Measurements from ENCODE around the gene CALR3. TPM values are rescaled to one million over a fixed set of nuclear protein-coding genes. Genes with fewer than 3 reads are reported as not detected.

The CALR3 gene
- polyA plus RNA-seq, 4 donors: not detected

GRCh38 chr19:16537111-16537510 lies 41.1 kb upstream of the CALR3 start:
- no peaks in the 10 kb centered on the region for H3K9me3 ChIP-seq (ENCODE audit: control insufficient read depth in 2 of 2, insufficient read depth in 1 of 2, low read depth in 1 of 2, low read length in 1 of 2)
- no peak overlapping the region for H3K27ac ChIP-seq (ENCODE audit: low read depth in 1 of 3, low read length in 2 of 3)
- H3K4me1 ChIP-seq (ENCODE audit: control insufficient read depth in 3 of 3, insufficient read depth in 2 of 3, low read depth in 1 of 3, low read length in 2 of 3): peaks cover 0 to 9% (median 3%) of the 10 kb centered on the region in 3 donors
- no peaks in the 10 kb centered on the region for H3K27me3 ChIP-seq (ENCODE audit: control insufficient read depth in 3 of 3, insufficient read depth in 3 of 3, low read length in 3 of 3)
- no peak for FAIRE-seq
- no peak for DNase-seq
- peaks cover 9 to 82% (median 13%) of the 10 kb centered on the region in 3 donors for H3K36me3 ChIP-seq (ENCODE audit: control insufficient read depth in 3 of 3, insufficient read depth in 2 of 3, low read depth in 1 of 3, low read length in 3 of 3)
- H3K4me3 ChIP-seq (ENCODE audit: low read depth in 1 of 3, low read length in 3 of 3): no peak overlapping the region
- 93 to 94% (median 94%) methylated on average over 13 of the region's 13 CpGs for WGBS, 3 donors

GRCh38 chr19:16536130-16536529 lies 40.2 kb upstream of the CALR3 start:
- Histone ChIP-seq H3K9me3 (ENCODE audit: control insufficient read depth in 2 of 2, insufficient read depth in 1 of 2, low read depth in 1 of 2, low read length in 1 of 2) (no peaks in the 10 kb centered on the region), H3K4me1 (ENCODE audit: control insufficient read depth in 3 of 3, insufficient read depth in 2 of 3, low read depth in 1 of 3, low read length in 2 of 3) (peaks cover 0 to 8% (median 0%) of the 10 kb centered on the region in 3 donors), H3K4me3 (ENCODE audit: low read depth in 1 of 3, low read length in 3 of 3) (no peak overlapping the region), H3K27me3 (ENCODE audit: control insufficient read depth in 3 of 3, insufficient read depth in 3 of 3, low read length in 3 of 3) (no peaks in the 10 kb centered on the region), H3K36me3 (ENCODE audit: control insufficient read depth in 3 of 3, insufficient read depth in 2 of 3, low read depth in 1 of 3, low read length in 3 of 3) (peaks cover 14 to 92% (median 23%) of the 10 kb centered on the region in 3 donors), H3K27ac (ENCODE audit: low read depth in 1 of 3, low read length in 2 of 3) (no peak overlapping the region)
- FAIRE-seq: no peak
- 92 to 97% (median 92%) methylated on average over 9 of the region's 9 CpGs for WGBS, 3 donors
- DNase-seq: no peak

GRCh38 chr19:16535381-16535780 lies 39.4 kb upstream of the CALR3 start:
- Histone ChIP-seq H3K9me3 (ENCODE audit: control insufficient read depth in 2 of 2, insufficient read depth in 1 of 2, low read depth in 1 of 2, low read length in 1 of 2) (no peaks in the 10 kb centered on the region), H3K4me3 (ENCODE audit: low read depth in 1 of 3, low read length in 3 of 3) (no peak overlapping the region), H3K27me3 (ENCODE audit: control insufficient read depth in 3 of 3, insufficient read depth in 3 of 3, low read length in 3 of 3) (no peaks in the 10 kb centered on the region), H3K4me1 (ENCODE audit: control insufficient read depth in 3 of 3, insufficient read depth in 2 of 3, low read depth in 1 of 3, low read length in 2 of 3) (peaks cover 0 to 3% (median 0%) of the 10 kb centered on the region in 3 donors), H3K27ac (ENCODE audit: low read depth in 1 of 3, low read length in 2 of 3) (no peak overlapping the region), H3K36me3 (ENCODE audit: control insufficient read depth in 3 of 3, insufficient read depth in 2 of 3, low read depth in 1 of 3, low read length in 3 of 3) (peaks cover 19 to 93% (median 30%) of the 10 kb centered on the region in 3 donors)
- 93 to 96% (median 94%) methylated on average over 16 to 18 of the region's 18 CpGs for WGBS, 3 donors
- no peak for FAIRE-seq
- no peak for DNase-seq

GRCh38 chr19:16532440-16533234 lies 36.7 kb upstream of the CALR3 start:
- DNase-seq (no peak), FAIRE-seq (no peak)
- no peak overlapping the region for H3K4me3 ChIP-seq (ENCODE audit: low read depth in 1 of 3, low read length in 3 of 3)
- H3K4me1 ChIP-seq (ENCODE audit: control insufficient read depth in 3 of 3, insufficient read depth in 2 of 3, low read depth in 1 of 3, low read length in 2 of 3): no peaks in the 10 kb centered on the region
- WGBS, 3 donors: 92 to 96% (median 95%) methylated on average over 43 to 47 of the region's 47 CpGs
- H3K27ac ChIP-seq (ENCODE audit: low read depth in 1 of 3, low read length in 2 of 3): no peak overlapping the region
- H3K27me3 ChIP-seq (ENCODE audit: control insufficient read depth in 3 of 3, insufficient read depth in 3 of 3, low read length in 3 of 3): no peaks in the 10 kb centered on the region
- H3K36me3 ChIP-seq (ENCODE audit: control insufficient read depth in 3 of 3, insufficient read depth in 2 of 3, low read depth in 1 of 3, low read length in 3 of 3): peaks cover 27 to 97% (median 39%) of the 10 kb centered on the region in 3 donors
- H3K9me3 ChIP-seq (ENCODE audit: control insufficient read depth in 2 of 2, insufficient read depth in 1 of 2, low read depth in 1 of 2, low read length in 1 of 2): no peaks in the 10 kb centered on the region

- H3K36me3 ChIP-seq (ENCODE audit: control insufficient read depth in 3 of 3, insufficient read depth in 2 of 3, low read depth in 1 of 3, low read length in 3 of 3): peaks cover 23 to 98% (median 44%) of the 10 kb centered on the region in 3 donors
- no peak overlapping the region for H3K27ac ChIP-seq (ENCODE audit: low read depth in 1 of 3, low read length in 2 of 3)
- H3K4me3 ChIP-seq (ENCODE audit: low read depth in 1 of 3, low read length in 3 of 3): no peak overlapping the region
- no peaks in the 10 kb centered on the region for H3K27me3 ChIP-seq (ENCODE audit: control insufficient read depth in 3 of 3, insufficient read depth in 3 of 3, low read length in 3 of 3)
- no peaks in the 10 kb centered on the region for H3K9me3 ChIP-seq (ENCODE audit: control insufficient read depth in 2 of 2, insufficient read depth in 1 of 2, low read depth in 1 of 2, low read length in 1 of 2)
- no peaks in the 10 kb centered on the region for H3K4me1 ChIP-seq (ENCODE audit: control insufficient read depth in 3 of 3, insufficient read depth in 2 of 3, low read depth in 1 of 3, low read length in 2 of 3)
- no peak for FAIRE-seq
- no peak for DNase-seq
- 97 to 99% (median 98%) methylated on average over 10 to 12 of the region's 12 CpGs for WGBS, 3 donors
These were observed 35.4 kb upstream of the CALR3 start for GRCh38 chr19:16531380-16531669.

- FAIRE-seq (no peak), DNase-seq (no peak)
- no peaks in the 10 kb centered on the region for H3K9me3 ChIP-seq (ENCODE audit: control insufficient read depth in 2 of 2, insufficient read depth in 1 of 2, low read depth in 1 of 2, low read length in 1 of 2)
- peaks cover 24 to 98% (median 43%) of the 10 kb centered on the region in 3 donors for H3K36me3 ChIP-seq (ENCODE audit: control insufficient read depth in 3 of 3, insufficient read depth in 2 of 3, low read depth in 1 of 3, low read length in 3 of 3)
- 93 to 95% (median 94%) methylated on average over 38 to 43 of the region's 43 CpGs for WGBS, 3 donors
- H3K4me1 ChIP-seq (ENCODE audit: control insufficient read depth in 3 of 3, insufficient read depth in 2 of 3, low read depth in 1 of 3, low read length in 2 of 3): no peaks in the 10 kb centered on the region
- H3K27ac ChIP-seq (ENCODE audit: low read depth in 1 of 3, low read length in 2 of 3): no peak overlapping the region
- no peaks in the 10 kb centered on the region for H3K27me3 ChIP-seq (ENCODE audit: control insufficient read depth in 3 of 3, insufficient read depth in 3 of 3, low read length in 3 of 3)
- no peak overlapping the region for H3K4me3 ChIP-seq (ENCODE audit: low read depth in 1 of 3, low read length in 3 of 3)
These were observed 34.8 kb upstream of the CALR3 start for GRCh38 chr19:16530540-16531379.

GRCh38 chr19:16529466-16530144 lies 33.6 kb upstream of the CALR3 start:
- no peaks in the 10 kb centered on the region for H3K4me1 ChIP-seq (ENCODE audit: control insufficient read depth in 3 of 3, insufficient read depth in 2 of 3, low read depth in 1 of 3, low read length in 2 of 3)
- H3K9me3 ChIP-seq (ENCODE audit: control insufficient read depth in 2 of 2, insufficient read depth in 1 of 2, low read depth in 1 of 2, low read length in 1 of 2): no peaks in the 10 kb centered on the region
- H3K36me3 ChIP-seq (ENCODE audit: control insufficient read depth in 3 of 3, insufficient read depth in 2 of 3, low read depth in 1 of 3, low read length in 3 of 3): peaks cover 35 to 98% (median 44%) of the 10 kb centered on the region in 3 donors
- FAIRE-seq (no peak), DNase-seq (no peak)
- WGBS, 3 donors: 90% methylated on average over 25 of the region's 25 CpGs
- H3K27ac ChIP-seq (ENCODE audit: low read depth in 1 of 3, low read length in 2 of 3): no peak overlapping the region
- no peak overlapping the region for H3K4me3 ChIP-seq (ENCODE audit: low read depth in 1 of 3, low read length in 3 of 3)
- H3K27me3 ChIP-seq (ENCODE audit: control insufficient read depth in 3 of 3, insufficient read depth in 3 of 3, low read length in 3 of 3): no peaks in the 10 kb centered on the region

- FAIRE-seq: no peak
- Histone ChIP-seq H3K27me3 (ENCODE audit: control insufficient read depth in 3 of 3, insufficient read depth in 3 of 3, low read length in 3 of 3) (no peaks in the 10 kb centered on the region), H3K4me1 (ENCODE audit: control insufficient read depth in 3 of 3, insufficient read depth in 2 of 3, low read depth in 1 of 3, low read length in 2 of 3) (no peaks in the 10 kb centered on the region), H3K27ac (ENCODE audit: low read depth in 1 of 3, low read length in 2 of 3) (no peak overlapping the region), H3K9me3 (ENCODE audit: control insufficient read depth in 2 of 2, insufficient read depth in 1 of 2, low read depth in 1 of 2, low read length in 1 of 2) (no peaks in the 10 kb centered on the region), H3K4me3 (ENCODE audit: low read depth in 1 of 3, low read length in 3 of 3) (no peak overlapping the region), H3K36me3 (ENCODE audit: control insufficient read depth in 3 of 3, insufficient read depth in 2 of 3, low read depth in 1 of 3, low read length in 3 of 3) (peaks cover 42 to 96% (median 44%) of the 10 kb centered on the region in 3 donors)
- WGBS, 3 donors: 94 to 95% (median 94%) methylated on average over 12 of the region's 12 CpGs
- no peak for DNase-seq
These were observed 32.1 kb upstream of the CALR3 start for GRCh38 chr19:16527971-16528521.
